ENCODE data around the gene RNF182. TPM values are rescaled to one million over a fixed set of nuclear protein-coding genes. Genes with fewer than 3 reads are reported as not detected.

The RNF182 gene
- total RNA-seq, 2 experiments from 2014 or later, result 0.11 to 0.20 TPM

GRCh38 chr6:14004258-14004657 is 79.5 kb downstream of the RNF182 start:
- TF ChIP-seq CTCF (IDR thresholded peaks at IDR 0.05), result no peak
- no peaks in the 10 kb centered on the region for H3K9me3 Mint-ChIP-seq
- H3K27me3 Mint-ChIP-seq, result peaks cover 28% of the 10 kb centered on the region
- ChIA-PET POLR2A (no interaction called here), CTCF (no interaction called here)
- no peak overlapping the region for H3K27ac ChIP-seq (ENCODE audit: low read depth in 1 of 2, low read length in 2 of 2)
- no peaks in the 10 kb centered on the region for H3K36me3 ChIP-seq (ENCODE audit: insufficient read depth, low read length)
- ATAC-seq (ENCODE audit: poor library complexity), result no peak
- H3K4me1 ChIP-seq (ENCODE audit: insufficient read depth, low read length), result no peaks in the 10 kb centered on the region
- DNase-seq, result no peak
- no peak overlapping the region for H3K27ac Mint-ChIP-seq
- H3K27me3 ChIP-seq (ENCODE audit: control insufficient read depth in 1 of 2, insufficient read depth in 2 of 2, low read length in 2 of 2), result peaks cover 1 to 14% of the 10 kb centered on the region in 2 experiments
- H3K4me3 Mint-ChIP-seq, result no peak overlapping the region
- intact Hi-C loops (cut with DNase I, micrococcal nuclease), result no loop called here
- H3K4me3 ChIP-seq (ENCODE audit: low read length), result no peak overlapping the region
- H3K9me3 ChIP-seq (ENCODE audit: control insufficient read depth in 1 of 2, insufficient read depth in 1 of 2, low read length in 2 of 2), result no peaks in the 10 kb centered on the region
- H3K36me3 Mint-ChIP-seq (ENCODE audit: low read depth), result no peaks in the 10 kb centered on the region
- no peaks in the 10 kb centered on the region for H3K4me1 Mint-ChIP-seq (ENCODE audit: low read depth)

GRCh38 chr6:14008809-14009208 is 84.1 kb downstream of the RNF182 start:
- Histone ChIP-seq H3K27me3 (ENCODE audit: control insufficient read depth in 1 of 2, insufficient read depth in 2 of 2, low read length in 2 of 2) (peaks cover 0 to 18% of the 10 kb centered on the region in 2 experiments), H3K4me3 (ENCODE audit: low read length) (no peak overlapping the region), H3K36me3 (ENCODE audit: insufficient read depth, low read length) (no peaks in the 10 kb centered on the region), H3K9me3 (ENCODE audit: control insufficient read depth in 1 of 2, insufficient read depth in 1 of 2, low read length in 2 of 2) (no peaks in the 10 kb centered on the region), H3K4me1 (ENCODE audit: insufficient read depth, low read length) (no peaks in the 10 kb centered on the region), H3K27ac (ENCODE audit: low read depth in 1 of 2, low read length in 2 of 2) (no peak overlapping the region)
- no peak for ATAC-seq (ENCODE audit: poor library complexity)
- Mint-ChIP-seq H3K9me3 (no peaks in the 10 kb centered on the region), H3K4me1 (ENCODE audit: low read depth) (no peaks in the 10 kb centered on the region), H3K4me3 (no peak overlapping the region), H3K36me3 (ENCODE audit: low read depth) (no peaks in the 10 kb centered on the region), H3K27me3 (peaks cover 22% of the 10 kb centered on the region), H3K27ac (no peak overlapping the region)
- no peak for DNase-seq
- TF ChIP-seq CTCF (IDR thresholded peaks at IDR 0.05), result no peak
- CTCF ChIA-PET, result no interaction called here
- intact Hi-C loops (cut with DNase I, micrococcal nuclease), result no loop called here
- POLR2A ChIA-PET, result no interaction called here

- POLR2A ChIA-PET, result no interaction called here
- Histone ChIP-seq H3K4me3 (ENCODE audit: low read length) (no peak overlapping the region), H3K27ac (ENCODE audit: low read depth in 1 of 2, low read length in 2 of 2) (no peak overlapping the region), H3K36me3 (ENCODE audit: insufficient read depth, low read length) (no peaks in the 10 kb centered on the region), H3K9me3 (ENCODE audit: control insufficient read depth in 1 of 2, insufficient read depth in 1 of 2, low read length in 2 of 2) (no peaks in the 10 kb centered on the region), H3K27me3 (ENCODE audit: control insufficient read depth in 1 of 2, insufficient read depth in 2 of 2, low read length in 2 of 2) (peaks cover 0 to 18% of the 10 kb centered on the region in 2 experiments), H3K4me1 (ENCODE audit: insufficient read depth, low read length) (no peaks in the 10 kb centered on the region)
- no peak overlapping the region for H3K4me3 Mint-ChIP-seq
- TF ChIP-seq CTCF (IDR thresholded peaks at IDR 0.05), result no peak
- no peaks in the 10 kb centered on the region for H3K36me3 Mint-ChIP-seq (ENCODE audit: low read depth)
- DNase-seq, result no peak
- no peaks in the 10 kb centered on the region for H3K9me3 Mint-ChIP-seq
- CTCF ChIA-PET, result no interaction called here
- no peak overlapping the region for H3K27ac Mint-ChIP-seq
- no peak for ATAC-seq (ENCODE audit: poor library complexity)
- no peaks in the 10 kb centered on the region for H3K4me1 Mint-ChIP-seq (ENCODE audit: low read depth)
- intact Hi-C loops (cut with DNase I, micrococcal nuclease), result no loop called here
- H3K27me3 Mint-ChIP-seq, result peaks cover 21% of the 10 kb centered on the region
Measured at GRCh38 chr6:14009431-14009830, 84.7 kb downstream of the RNF182 start.

Measured in CD4-positive, alpha-beta T cell (primary cell).